Heart right ventricle (tissue), 16 donors: ENCODE results near the gene SMIM35. TPM values are rescaled to one million over a fixed set of nuclear protein-coding genes. Genes with fewer than 3 reads are reported as not detected.
A peak's percentile ranks its signal among the peaks of the same experiment; 100 is the strongest.

ENCODE experiments used
- ATAC-seq, 8 donors: fragments of 200-7000 bp; cut with Tn5 transposase; one replicate each; pipeline ENCODE4 v1.9.1; 2020; ENCODE audit warnings: mild to moderate bottlenecking in 8 of 8, moderate library complexity in 8 of 8, moderate number of reproducible peaks in 1 of 8
- DNase-seq, 2 donors: peaks; one replicate each; pipeline ENCODE4 v3.0.0-alpha.2; 2020
- H3K27ac ChIP-seq, 10 donors: fragments of 200-600 bp; sonication (generic) in 2 of 10; one replicate each; pipeline versions ENCODE4 v1.5.0 to v1.8.0; 2020 to 2022; ENCODE audit warnings: mild to moderate bottlenecking in 3 of 10
- H3K27me3 ChIP-seq, 7 donors: fragments of 200-600 bp; one replicate each; pipeline ENCODE4 v1.8.0; 2021 to 2022; ENCODE audit warnings: mild to moderate bottlenecking in 2 of 7
- H3K36me3 ChIP-seq, 9 donors: fragments of 200-600 bp; sonication (generic) in 1 of 9; one replicate each; pipeline versions ENCODE4 v1.5.0 to v1.8.0; 2020 to 2022; ENCODE audit warnings: mild to moderate bottlenecking in 2 of 9
- H3K4me1 ChIP-seq, 9 donors: fragments of 200-600 bp; sonication (generic) in 1 of 9; one replicate each; pipeline versions ENCODE4 v1.5.0 to v1.8.0; 2020 to 2022; ENCODE audit warnings: mild to moderate bottlenecking in 4 of 9
- H3K4me3 ChIP-seq, 10 donors: fragments of 200-600 bp; sonication (generic) in 2 of 10; one replicate each; pipeline versions ENCODE4 v1.5.0 to v1.8.0; 2020 to 2022; ENCODE audit warnings: mild to moderate bottlenecking in 7 of 10, moderate library complexity in 2 of 10
- H3K9me3 ChIP-seq, 11 donors: fragments of 200-600 bp in 10 of 11; sonication (generic) in 2 of 11; one replicate each; pipeline versions ENCODE4 v1.5.0 to v1.8.0; 2013 to 2022; ENCODE audit warnings: mild to moderate bottlenecking in 2 of 11, control low read depth in 1 of 11, moderate library complexity in 1 of 11
- CTCF ChIP-seq, 9 donors: fragments of 200-600 bp; sonication (generic) in 2 of 9; IDR thresholded peaks; one replicate each; pipeline versions ENCODE4 v1.5.0 to v1.8.0; 2021 to 2022; ENCODE audit warnings: antibody characterized with exemption in 9 of 9, mild to moderate bottlenecking in 5 of 9, moderate library complexity in 1 of 9
- WGBS, 2 donors: extraction: QIAGEN DNeasy Blood & Tissue Kit; methylation state at CpG; one replicate each; pipeline ENCODE4 v1.1.7; 2013; ENCODE audit warnings: inconsistent platforms in 1 of 2; 5-methylcytosine and 5-hydroxymethylcytosine counted together
- intact Hi-C, 10 donors: fragments of 100-400 bp; cut with DNase I; formaldehyde crosslinking; loops; one replicate each; pipeline versions ENCODE4 v1.11.1 to v1.14.2; 2022
- polyA plus RNA-seq, 2 donors: library from polyadenylated mRNA; stranded (reverse); fragments of 200-250 nt; gene quantifications; one replicate each; pipeline ENCODE4 v1.2.3, GENCODE V29; 2013
- total RNA-seq, 10 donors: library from RNA; stranded (reverse); fragmentation: NEBNext Ultra II Directional in 3 of 10; extraction: Animal tissue kit (Norgen Biotek cat#: 25700) in 3 of 10; gene quantifications; one replicate each; pipeline versions ENCODE4 v1.2.1 to v1.2.4, GENCODE V29; 2021 to 2023
- donor health status: Arrhythmogenic right ventricular cardiomyopathy.
- donor health status: ischemic (EF 13 %, LVEDD 7.1; RV severe dilation, severe dysfunction).
- donor health status: healthy with polysubstance abuse.
- donor health status: DM: no; HTN: yes; CAD: no.
- donor health status: DM: no; HTN: no; CAD: no.
- donor health status: ischemic (EF 25% LVEDD 6.9; RV normal size, moderate dysfunction).
- donor health status: ischemic (EF 25% LVEDD 5.7; RV mildly dilated, moderate dysfunction).
- donor health status: healthy.
- donor health status: DM: yes; HTN: yes; CAD: no.
- donor health status: Ischemic cardiomyopathy.
- donor health status: ischemic (EF 35%, LVEDD 5.7; RV mildly dilated, moderate dysfunction).
- donor health status: nonischemic (EF 11% LVEDD 7.7; RV severe dilation, severe dysfunction).
- donor health status: DM: yes; HTN: yes; CAD: no.
- donor health status: PGD.
- donor health status: ischemic (EF 29% LVEDD 5.4; RV normal size, mild dysfunction).
- donor health status: nonischemic (EF 23%, LVEDD 6.1; RV moderate dilation, normal function).

Gene SMIM35
- total and polyA plus RNA-seq, 12 donors, result not detected

- no peak for TF ChIP-seq CTCF (IDR thresholded peaks at IDR 0.05)
- Histone ChIP-seq H3K9me3 (peaks cover 0 to 20% (median 0%) of the 10 kb centered on the region in 11 donors), H3K4me1 (peaks cover 0 to 35% (median 20%) of the 10 kb centered on the region in 9 donors), H3K27ac (peak overlapping the region in 9 of 10 donors; percentile 3 to 86 (median 64)), H3K27me3 (no peaks in the 10 kb centered on the region), H3K4me3 (no peak overlapping the region), H3K36me3 (no peaks in the 10 kb centered on the region)
- peak in 1 of 2 donors; percentile 43 for DNase-seq
- intact Hi-C loops, result no loop called here
- WGBS, 2 donors, result 14 to 18% methylated on average over 4 of the region's 4 CpGs
- ATAC-seq, result peak; percentile 44 to 89 (median 78)
These were observed 2.5 kb downstream of the SMIM35 start for GRCh38 chr11:118084247-118084646.

GRCh38 chr11:118082880-118083552, 3.7 kb downstream of the SMIM35 start:
- no peak overlapping the region for H3K4me3 ChIP-seq
- H3K4me1 ChIP-seq, result peaks cover 0 to 35% (median 20%) of the 10 kb centered on the region in 9 donors
- DNase-seq (no peak), ATAC-seq (peak in 5 of 8 donors; percentile 21 to 43 (median 26))
- no peak for TF ChIP-seq CTCF (IDR thresholded peaks at IDR 0.05)
- WGBS, 2 donors, result 59 to 63% methylated on average over 21 of the region's 21 CpGs
- peaks cover 0 to 17% (median 0%) of the 10 kb centered on the region in 11 donors for H3K9me3 ChIP-seq
- no peaks in the 10 kb centered on the region for H3K27me3 ChIP-seq
- intact Hi-C loops, result no loop called here
- no peaks in the 10 kb centered on the region for H3K36me3 ChIP-seq
- H3K27ac ChIP-seq, result peak overlapping the region in 8 of 10 donors; percentile 20 to 86 (median 54)

GRCh38 chr11:118081241-118081958, 5.4 kb downstream of the SMIM35 start:
- WGBS, 2 donors, result 86 to 93% methylated on average over 18 of the region's 18 CpGs
- no peak for TF ChIP-seq CTCF (IDR thresholded peaks at IDR 0.05)
- no peak for DNase-seq
- no peak overlapping the region for H3K27ac ChIP-seq
- H3K27me3 ChIP-seq, result no peaks in the 10 kb centered on the region
- peaks cover 0 to 2% (median 0%) of the 10 kb centered on the region in 11 donors for H3K9me3 ChIP-seq
- ATAC-seq, result no peak
- no peak overlapping the region for H3K4me3 ChIP-seq
- intact Hi-C loops, result no loop called here
- peaks cover 0 to 29% (median 20%) of the 10 kb centered on the region in 9 donors for H3K4me1 ChIP-seq
- no peaks in the 10 kb centered on the region for H3K36me3 ChIP-seq

GRCh38 chr11:118080296-118080695, 6.5 kb downstream of the SMIM35 start:
- Histone ChIP-seq H3K4me3 (no peak overlapping the region), H3K4me1 (peaks cover 0 to 29% (median 20%) of the 10 kb centered on the region in 9 donors), H3K27me3 (no peaks in the 10 kb centered on the region), H3K27ac (no peak overlapping the region), H3K36me3 (no peaks in the 10 kb centered on the region), H3K9me3 (no peaks in the 10 kb centered on the region)
- TF ChIP-seq CTCF (IDR thresholded peaks at IDR 0.05), result no peak
- DNase-seq (no peak), ATAC-seq (no peak)
- WGBS, 2 donors, result 81 to 87% methylated on average over 5 of the region's 5 CpGs
- intact Hi-C loops, result no loop called here
